Measurements from ENCODE around the gene HYDIN.

HYDIN gene

DNA sequence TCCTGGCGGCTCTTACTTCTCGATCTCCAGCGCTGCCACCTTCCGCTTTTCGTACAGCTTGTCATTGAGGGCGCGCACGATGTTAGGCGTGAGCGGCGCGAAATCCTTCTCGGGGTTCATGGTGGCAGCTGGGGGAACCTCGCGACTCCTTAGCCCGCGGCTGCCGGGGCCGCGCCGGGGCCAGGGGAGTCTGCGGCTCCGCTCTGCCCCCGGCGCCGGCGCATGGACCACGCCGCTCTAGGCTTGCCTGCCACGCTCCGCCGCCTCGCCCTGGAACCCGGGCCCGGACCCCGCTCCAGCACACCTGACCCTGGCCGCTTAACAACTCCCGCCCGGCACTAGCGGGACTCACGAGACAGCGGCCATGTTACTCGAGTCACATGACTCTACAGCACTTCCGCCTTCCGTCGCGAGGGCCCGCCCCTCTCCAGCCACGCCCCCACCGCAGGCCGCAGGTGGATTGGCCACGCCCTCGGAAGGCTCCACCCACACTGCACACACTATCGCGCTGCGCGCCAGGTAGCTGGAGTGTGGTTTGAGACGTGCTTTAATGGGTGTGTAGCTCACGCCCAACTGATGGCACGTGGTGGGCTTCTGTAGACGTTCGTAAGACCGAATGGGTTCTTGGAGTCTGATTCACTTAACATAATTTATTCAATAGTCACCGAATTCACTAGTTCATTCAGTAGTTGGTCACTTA, 429.6 kb downstream of the HYDIN start, which contains the start of gene VAC14:
TSS of gene VAC14 (minus strand) at position 378 of the 700 bp plus-strand sequence. CDS start at position 120, 258 bp downstream.
- H3K4me3 ChIP-seq (ENCODE audit: low read length in 2 of 2): peak within 1 kb of the TSS; percentile 85 to 92
- H3K9ac ChIP-seq (ENCODE audit: low read length in 2 of 2): peak within 1 kb of the TSS; percentile 84 to 93
- H3K27ac ChIP-seq (ENCODE audit: low read length): no peak within 1 kb of the TSS
- peaks cover 10% of the 10 kb centered on the region for H3K4me1 ChIP-seq (ENCODE audit: control insufficient read depth, insufficient read depth, low read length)
- H3K27me3 ChIP-seq (ENCODE audit: control insufficient read depth in 1 of 2, insufficient read depth in 2 of 2, low read length in 2 of 2): peaks cover 0 to 2% of the 10 kb centered on the region in 2 donors
- H3K9me3 ChIP-seq (ENCODE audit: control insufficient read depth in 2 of 2, low read length in 2 of 2): no peaks in the 10 kb centered on the region
- peaks cover 2 to 3% of the 10 kb centered on the region in 2 donors for H3K36me3 ChIP-seq (ENCODE audit: control insufficient read depth in 2 of 2, insufficient read depth in 2 of 2, low read length in 2 of 2)

DNA sequence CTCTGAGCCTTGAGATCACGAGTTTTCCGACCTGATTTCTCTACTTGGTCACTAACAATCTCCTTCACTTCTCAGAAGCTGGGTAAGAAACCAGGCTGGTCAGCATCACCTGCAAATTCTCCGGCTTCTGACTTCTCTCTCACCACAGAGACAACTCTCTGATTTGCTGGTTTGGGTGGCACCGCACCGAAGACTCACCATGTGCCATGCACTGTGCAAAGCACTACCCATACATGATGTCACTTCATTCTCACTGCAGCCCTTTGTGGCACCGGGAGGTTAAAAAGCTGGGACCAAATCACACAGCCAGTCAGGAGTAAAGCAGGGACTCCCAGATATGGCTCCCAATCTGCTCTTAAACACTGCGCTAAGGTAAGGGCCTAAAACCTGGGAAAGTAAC, 430.2 kb downstream of the HYDIN start:
- H3K9me3 ChIP-seq (ENCODE audit: control insufficient read depth in 2 of 2, low read length in 2 of 2): no peaks in the 10 kb centered on the region
- H3K9ac ChIP-seq (ENCODE audit: low read length in 2 of 2): peak overlapping the region; percentile 84 to 93
- H3K27me3 ChIP-seq (ENCODE audit: control insufficient read depth in 1 of 2, insufficient read depth in 2 of 2, low read length in 2 of 2): peaks cover 0 to 2% of the 10 kb centered on the region in 2 donors
- peaks cover 10% of the 10 kb centered on the region for H3K4me1 ChIP-seq (ENCODE audit: control insufficient read depth, insufficient read depth, low read length)
- H3K27ac ChIP-seq (ENCODE audit: low read length): no peak overlapping the region
- H3K4me3 ChIP-seq (ENCODE audit: low read length in 2 of 2): peak overlapping the region; percentile 85 to 92
- peaks cover 2 to 3% of the 10 kb centered on the region in 2 donors for H3K36me3 ChIP-seq (ENCODE audit: control insufficient read depth in 2 of 2, insufficient read depth in 2 of 2, low read length in 2 of 2)

DNA sequence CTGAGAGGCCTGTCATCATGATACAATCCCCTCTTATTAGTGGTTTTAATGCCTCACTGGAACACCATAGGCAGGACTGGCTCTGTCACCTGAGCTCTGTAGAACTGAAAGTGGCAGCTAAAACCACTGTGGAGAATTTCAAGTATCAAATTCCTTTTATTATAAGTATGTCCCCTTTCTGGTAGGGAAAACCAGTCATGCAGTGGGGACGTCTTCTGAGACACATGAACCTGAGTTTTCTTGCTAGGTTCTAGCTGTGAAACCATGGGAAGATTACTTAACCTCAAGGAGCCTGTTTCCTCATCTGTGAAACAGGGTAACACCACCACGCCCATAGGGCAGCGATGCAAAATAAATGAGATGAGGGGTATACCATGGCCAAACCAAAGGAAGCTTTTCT, 434.2 kb downstream of the HYDIN start:
- Histone ChIP-seq H3K9me3 (ENCODE audit: control insufficient read depth in 2 of 2, low read length in 2 of 2) (no peaks in the 10 kb centered on the region), H3K9ac (ENCODE audit: low read length in 2 of 2) (no peak overlapping the region), H3K4me3 (ENCODE audit: low read length in 2 of 2) (no peak overlapping the region), H3K36me3 (ENCODE audit: control insufficient read depth in 2 of 2, insufficient read depth in 2 of 2, low read length in 2 of 2) (peaks cover 3 to 6% of the 10 kb centered on the region in 2 donors), H3K27me3 (ENCODE audit: control insufficient read depth in 1 of 2, insufficient read depth in 2 of 2, low read length in 2 of 2) (no peaks in the 10 kb centered on the region), H3K4me1 (ENCODE audit: control insufficient read depth, insufficient read depth, low read length) (peaks cover 10% of the 10 kb centered on the region), H3K27ac (ENCODE audit: low read length) (no peak overlapping the region)

DNA sequence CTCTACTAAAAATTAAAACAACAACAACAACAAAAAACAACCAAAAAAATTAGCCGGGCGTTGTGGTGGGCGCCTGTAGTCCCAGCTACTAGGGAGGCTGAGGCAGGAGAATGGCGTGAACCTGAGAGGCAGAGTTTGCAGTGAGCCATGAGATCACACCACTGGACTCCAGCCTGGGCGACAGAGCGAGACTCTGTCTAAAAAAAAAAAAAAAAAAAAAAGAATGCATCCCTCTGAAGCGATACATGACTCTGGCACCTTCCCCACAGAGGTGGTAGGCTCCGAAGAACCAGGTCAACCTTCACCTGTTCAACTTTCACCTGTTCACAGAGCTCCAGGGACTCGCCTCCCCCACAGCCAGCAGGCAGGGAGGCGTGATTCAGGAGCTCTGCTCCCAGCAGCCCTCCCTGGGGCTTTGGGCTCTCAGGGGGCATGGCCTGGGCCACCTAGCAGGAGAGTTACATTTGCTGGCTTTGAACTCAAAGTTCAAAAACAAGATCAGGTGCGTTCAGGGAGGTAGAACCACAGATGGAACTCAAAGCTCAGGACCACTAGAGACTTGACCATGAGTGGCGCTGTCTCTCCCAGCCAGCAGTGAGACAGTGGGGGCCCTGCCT, 435.1 kb downstream of the HYDIN start:
- Histone ChIP-seq H3K27me3 (ENCODE audit: control insufficient read depth in 1 of 2, insufficient read depth in 2 of 2, low read length in 2 of 2) (no peaks in the 10 kb centered on the region), H3K36me3 (ENCODE audit: control insufficient read depth in 2 of 2, insufficient read depth in 2 of 2, low read length in 2 of 2) (peaks cover 3 to 6% of the 10 kb centered on the region in 2 donors), H3K27ac (ENCODE audit: low read length) (no peak overlapping the region), H3K4me3 (ENCODE audit: low read length in 2 of 2) (no peak overlapping the region), H3K9me3 (ENCODE audit: control insufficient read depth in 2 of 2, low read length in 2 of 2) (no peaks in the 10 kb centered on the region), H3K4me1 (ENCODE audit: control insufficient read depth, insufficient read depth, low read length) (peaks cover 6% of the 10 kb centered on the region), H3K9ac (ENCODE audit: low read length in 2 of 2) (no peak overlapping the region)

DNA sequence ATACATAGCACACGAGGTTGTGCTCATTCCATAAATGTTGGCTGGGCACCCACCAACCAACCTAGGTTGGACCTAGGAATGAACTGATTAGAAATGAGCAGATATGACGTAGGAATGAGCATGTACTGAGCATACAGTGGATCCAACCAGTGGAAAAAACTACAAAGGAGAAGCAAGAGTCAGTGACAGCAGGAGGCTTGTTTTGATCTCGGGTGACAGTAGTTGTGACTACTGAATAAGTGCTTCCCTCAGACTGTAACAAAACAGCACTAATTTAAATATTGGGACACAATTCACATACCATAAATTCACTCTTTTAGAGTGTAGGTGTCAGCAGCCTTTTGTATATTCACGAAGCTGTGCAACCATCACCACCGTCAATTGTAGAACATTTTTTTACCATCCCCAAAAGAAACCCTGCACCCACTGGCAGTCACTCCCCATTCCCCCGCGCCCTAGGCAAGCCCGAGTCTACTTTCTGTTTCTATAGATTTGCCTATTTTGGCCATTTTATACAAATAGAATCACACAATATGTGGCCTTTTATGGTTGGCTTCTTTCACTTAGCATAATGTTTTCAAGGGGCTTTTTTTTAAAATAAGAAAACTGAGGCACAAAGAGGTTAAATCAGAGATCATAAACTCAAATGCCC, 436.5 kb downstream of the HYDIN start:
- Histone ChIP-seq H3K4me3 (ENCODE audit: low read length in 2 of 2) (no peak overlapping the region), H3K36me3 (ENCODE audit: control insufficient read depth in 2 of 2, insufficient read depth in 2 of 2, low read length in 2 of 2) (peaks cover 3 to 4% of the 10 kb centered on the region in 2 donors), H3K9ac (ENCODE audit: low read length in 2 of 2) (no peak overlapping the region), H3K4me1 (ENCODE audit: control insufficient read depth, insufficient read depth, low read length) (peaks cover 4% of the 10 kb centered on the region), H3K27ac (ENCODE audit: low read length) (no peak overlapping the region), H3K27me3 (ENCODE audit: control insufficient read depth in 1 of 2, insufficient read depth in 2 of 2, low read length in 2 of 2) (no peaks in the 10 kb centered on the region), H3K9me3 (ENCODE audit: control insufficient read depth in 2 of 2, low read length in 2 of 2) (no peaks in the 10 kb centered on the region)

DNA sequence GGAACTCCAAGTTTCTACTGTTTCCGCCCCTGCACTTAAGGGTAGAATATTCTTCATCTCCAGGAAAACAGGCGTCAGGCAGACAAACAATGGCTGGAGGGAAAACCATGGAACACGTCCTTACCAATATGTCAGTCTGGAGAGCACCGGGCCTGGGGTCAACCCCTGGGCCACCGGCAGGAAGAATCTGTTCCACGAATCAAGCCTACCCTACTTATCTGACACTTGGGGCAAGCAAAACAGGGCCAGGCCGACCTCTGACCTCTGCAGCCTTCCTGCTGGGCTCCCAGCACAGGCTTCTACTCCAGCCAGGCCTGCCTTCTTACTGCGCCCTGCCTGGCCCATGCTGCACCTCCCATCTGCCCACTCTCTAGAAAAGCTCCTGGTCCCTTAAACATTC, 439.7 kb downstream of the HYDIN start:
- Histone ChIP-seq H3K36me3 (ENCODE audit: control insufficient read depth in 2 of 2, insufficient read depth in 2 of 2, low read length in 2 of 2) (peaks cover 6 to 13% of the 10 kb centered on the region in 2 donors), H3K27me3 (ENCODE audit: control insufficient read depth in 1 of 2, insufficient read depth in 2 of 2, low read length in 2 of 2) (no peaks in the 10 kb centered on the region), H3K9ac (ENCODE audit: low read length in 2 of 2) (no peak overlapping the region), H3K27ac (ENCODE audit: low read length) (no peak overlapping the region), H3K9me3 (ENCODE audit: control insufficient read depth in 2 of 2, low read length in 2 of 2) (no peaks in the 10 kb centered on the region), H3K4me3 (ENCODE audit: low read length in 2 of 2) (no peak overlapping the region), H3K4me1 (ENCODE audit: control insufficient read depth, insufficient read depth, low read length) (peaks cover 3% of the 10 kb centered on the region)

DNA sequence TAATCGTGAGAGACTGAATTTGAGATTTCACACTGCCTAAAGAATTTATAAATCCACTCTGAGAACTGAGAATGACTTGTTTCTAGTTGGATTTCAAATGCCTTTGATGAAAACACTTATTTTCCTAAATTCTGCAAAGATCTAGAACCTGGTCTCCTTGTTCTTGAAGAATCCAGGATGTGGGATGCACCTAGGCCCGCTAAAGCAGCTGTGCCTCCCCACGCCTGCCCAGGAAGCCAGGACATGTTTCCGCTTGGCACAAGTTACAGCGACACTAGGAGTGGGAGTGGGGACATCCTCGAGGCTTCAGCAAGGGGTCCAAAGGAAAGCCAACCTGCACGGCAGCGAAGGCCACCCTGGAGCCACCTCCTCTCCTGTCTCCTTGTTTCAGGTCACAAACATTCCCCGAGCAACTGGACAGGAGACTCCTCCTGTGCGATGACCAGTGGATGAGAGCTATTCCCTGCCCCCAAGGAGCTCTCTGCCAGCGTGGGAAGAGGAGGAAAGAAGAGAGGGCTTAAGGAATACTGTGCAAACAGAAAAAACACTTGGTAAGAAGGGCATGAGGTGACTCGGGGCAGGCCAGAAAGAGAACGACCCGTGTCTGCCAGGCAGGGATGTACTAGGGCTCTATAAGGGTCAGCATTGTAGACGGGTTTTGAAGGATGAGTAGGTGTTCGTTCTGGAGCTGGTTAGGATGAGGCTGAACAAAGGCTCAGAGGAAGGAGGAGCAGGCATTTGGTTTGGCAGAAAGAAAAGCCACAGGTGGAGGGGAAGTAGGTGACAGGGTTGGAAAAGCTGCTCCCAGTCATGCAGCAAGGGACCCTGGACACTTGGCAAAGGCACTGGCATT, 440.7 kb downstream of the HYDIN start:
- H3K36me3 ChIP-seq (ENCODE audit: control insufficient read depth in 2 of 2, insufficient read depth in 2 of 2, low read length in 2 of 2): peaks cover 14 to 21% of the 10 kb centered on the region in 2 donors
- H3K4me1 ChIP-seq (ENCODE audit: control insufficient read depth, insufficient read depth, low read length): peaks cover 3% of the 10 kb centered on the region
- H3K27me3 ChIP-seq (ENCODE audit: control insufficient read depth in 1 of 2, insufficient read depth in 2 of 2, low read length in 2 of 2): no peaks in the 10 kb centered on the region
- H3K9me3 ChIP-seq (ENCODE audit: control insufficient read depth in 2 of 2, low read length in 2 of 2): no peaks in the 10 kb centered on the region
- no peak overlapping the region for H3K4me3 ChIP-seq (ENCODE audit: low read length in 2 of 2)
- no peak overlapping the region for H3K27ac ChIP-seq (ENCODE audit: low read length)
- no peak overlapping the region for H3K9ac ChIP-seq (ENCODE audit: low read length in 2 of 2)

DNA sequence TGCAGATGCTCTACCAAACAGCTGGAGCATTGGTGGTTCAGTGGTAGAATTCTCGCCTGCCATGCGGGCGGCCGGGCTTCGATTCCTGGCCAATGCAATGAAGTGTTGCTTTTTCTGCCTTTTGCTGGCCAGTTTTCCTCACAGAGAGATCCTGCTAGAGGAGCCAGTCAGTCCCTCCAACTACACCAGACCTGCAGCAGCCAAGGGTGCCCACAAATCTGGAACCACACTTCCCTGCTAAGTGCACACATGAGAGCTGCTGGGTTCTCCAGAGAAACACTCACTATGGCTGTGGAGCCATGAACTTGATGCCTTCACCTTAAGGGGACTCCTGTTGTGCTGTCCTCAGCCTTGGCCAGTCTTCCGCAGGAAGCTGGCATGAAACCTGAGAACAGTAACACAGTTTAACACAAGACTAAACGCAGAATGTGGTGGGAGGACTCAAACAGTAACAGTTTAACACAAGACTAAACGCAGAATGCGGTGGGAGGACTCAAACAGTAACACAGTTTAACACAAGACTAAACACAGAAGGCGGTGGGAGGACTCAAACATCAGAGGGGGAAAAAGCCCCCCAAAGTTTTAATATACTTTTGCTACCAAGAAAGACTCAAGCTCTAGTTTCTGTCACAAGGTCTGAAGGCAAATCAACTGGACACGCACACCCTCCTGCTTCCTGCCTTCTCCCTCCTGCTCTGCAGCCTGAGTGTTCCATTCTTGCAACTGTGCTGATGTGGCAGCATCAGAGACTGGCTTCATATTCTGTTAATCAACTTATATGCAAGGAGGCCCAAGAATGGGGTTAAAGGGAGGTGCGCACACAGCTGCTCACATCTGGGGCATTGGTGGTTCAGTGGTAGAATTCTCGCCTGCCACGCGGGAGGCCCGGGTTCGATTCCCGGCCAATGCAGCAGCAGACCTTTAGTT, 441.6 kb downstream of the HYDIN start:
- Histone ChIP-seq H3K36me3 (ENCODE audit: control insufficient read depth in 2 of 2, insufficient read depth in 2 of 2, low read length in 2 of 2) (peaks cover 15 to 28% of the 10 kb centered on the region in 2 donors), H3K4me3 (ENCODE audit: low read length in 2 of 2) (no peak overlapping the region), H3K4me1 (ENCODE audit: control insufficient read depth, insufficient read depth, low read length) (peaks cover 3% of the 10 kb centered on the region), H3K9me3 (ENCODE audit: control insufficient read depth in 2 of 2, low read length in 2 of 2) (no peaks in the 10 kb centered on the region), H3K9ac (ENCODE audit: low read length in 2 of 2) (no peak overlapping the region), H3K27me3 (ENCODE audit: control insufficient read depth in 1 of 2, insufficient read depth in 2 of 2, low read length in 2 of 2) (no peaks in the 10 kb centered on the region), H3K27ac (ENCODE audit: low read length) (no peak overlapping the region)

DNA sequence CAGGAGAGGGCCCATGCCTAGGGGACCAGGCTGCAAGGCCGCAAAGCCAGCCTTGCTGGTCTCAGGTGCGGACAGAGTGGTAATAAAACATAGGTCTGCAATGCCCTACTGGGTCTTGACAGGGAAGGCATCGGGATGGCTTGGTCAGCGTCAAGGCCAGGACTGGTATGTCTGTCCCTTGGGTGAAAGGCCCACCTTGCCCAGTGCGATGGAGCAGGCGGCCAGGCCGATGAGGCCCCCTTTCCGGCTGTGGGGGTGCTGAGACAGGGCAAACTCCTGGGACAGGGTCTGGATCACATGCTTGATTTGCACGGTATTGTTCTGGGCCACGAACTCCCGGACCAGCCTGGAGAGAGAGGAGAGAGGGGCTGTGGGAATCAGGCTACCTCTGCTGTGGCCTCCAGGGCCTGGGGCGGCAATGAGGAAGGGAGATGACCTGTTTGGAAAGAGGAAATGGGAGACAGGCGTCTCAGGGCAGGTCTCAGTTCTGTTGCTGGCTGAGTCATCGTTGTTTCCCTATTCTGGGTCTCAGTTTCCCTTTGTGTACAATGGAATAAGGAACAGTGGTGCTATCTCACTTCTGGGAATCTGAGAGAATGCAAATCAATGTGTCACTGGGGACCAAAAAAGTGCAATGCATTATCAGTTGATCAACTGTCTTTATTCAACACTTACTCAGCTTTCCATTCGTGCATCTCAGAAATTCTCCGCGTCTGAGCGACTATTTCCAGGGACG, 444.3 kb downstream of the HYDIN start:
- Histone ChIP-seq H3K9ac (ENCODE audit: low read length in 2 of 2) (no peak overlapping the region), H3K27ac (ENCODE audit: low read length) (no peak overlapping the region), H3K27me3 (ENCODE audit: control insufficient read depth in 1 of 2, insufficient read depth in 2 of 2, low read length in 2 of 2) (no peaks in the 10 kb centered on the region), H3K4me3 (ENCODE audit: low read length in 2 of 2) (no peak overlapping the region), H3K9me3 (ENCODE audit: control insufficient read depth in 2 of 2, low read length in 2 of 2) (no peaks in the 10 kb centered on the region), H3K4me1 (ENCODE audit: control insufficient read depth, insufficient read depth, low read length) (peaks cover 3% of the 10 kb centered on the region), H3K36me3 (ENCODE audit: control insufficient read depth in 2 of 2, insufficient read depth in 2 of 2, low read length in 2 of 2) (peaks cover 31 to 50% of the 10 kb centered on the region in 2 donors)

Data from stomach smooth muscle (tissue), 2 donors.